ENCODE measurements around the gene MPND. TPM values are rescaled to one million over a fixed set of nuclear protein-coding genes. Genes with fewer than 3 reads are reported as not detected.
A peak's percentile ranks its signal among the peaks of the same experiment; 100 is the strongest.

Gene MPND
- total and polyA plus RNA-seq, 2 of the 13 experiments (the other 11 are each of a cell fraction or from before 2014, with no cell fraction given): 10.8 to 15.8 TPM

- ChIA-PET POLR2A (no interaction called here), CTCF (ENCODE audit: low intra/inter-chr PET ratio, low total read pairs) (no interaction called here)
- no peak for TF ChIP-seq SMARCE1 (IDR thresholded peaks at IDR 0.05; ENCODE audit: borderline replicate concordance)
- TF ChIP-seq HHEX (CRISPR knock-in tag; IDR thresholded peaks at IDR 0.05): no peak
- TF ChIP-seq ARID5B (CRISPR knock-in tag; IDR thresholded peaks at IDR 0.05): no peak
- 0 out of 2 replicates have a peak, but pooled peaks have one; percentile 31 for TF ChIP-seq MTERF4 (CRISPR knock-in tag; IDR thresholded peaks at IDR 0.05)
- no peak for TF ChIP-seq ATM (IDR thresholded peaks at IDR 0.05; ENCODE audit: borderline replicate concordance)
- peak; percentile 10; the same call in 1 of the 2 replicates for TF ChIP-seq ZNF687 (CRISPR knock-in tag; IDR thresholded peaks at IDR 0.05)
- H3K27me3 ChIP-seq (ENCODE audit: control insufficient read depth in 1 of 2, insufficient read depth in 2 of 2, low read length in 2 of 2): no peaks in the 10 kb centered on the region
- peaks cover 40% of the 10 kb centered on the region for H3K4me1 ChIP-seq (ENCODE audit: insufficient read depth, low read length)
- 98% methylated on average over 11 of the region's 22 CpGs for WGBS (ENCODE audit: low lambda C conversion rate)
- no peak for ATAC-seq
- no peak for FAIRE-seq
- BruUV-seq (replicated peaks): no TSS peak
- H3K4me3 ChIP-seq (replicated peaks in 1 of 3; ENCODE audit: insufficient read depth in 1 of 3, low read depth in 2 of 3, low read length in 3 of 3): no peak overlapping the region
- no peak overlapping the region for H3K4me2 ChIP-seq (ENCODE audit: low read depth, low read length)
- no peak overlapping the region for H2AFZ ChIP-seq (ENCODE audit: low read length)
- peaks cover 2% of the 10 kb centered on the region; the same call in 1 of the 2 replicates for H4K20me1 ChIP-seq (ENCODE audit: insufficient read depth, low read length)
- no peaks in the 10 kb centered on the region for H3K9me3 ChIP-seq (ENCODE audit: low read length)
- DNase-seq (ENCODE audit: low spot score): no peak
- intact Hi-C loops (cut with micrococcal nuclease; ENCODE audit: unreplicated experiment): no loop called here
- H3K27ac ChIP-seq (ENCODE audit: extremely low read length, insufficient read depth, low read length): no peak overlapping the region
- H3K9ac ChIP-seq (ENCODE audit: insufficient read depth, low read depth, low read length): no peak overlapping the region
- H3K36me3 ChIP-seq (replicated peaks in 1 of 2; ENCODE audit: control insufficient read depth in 1 of 2, insufficient read depth in 2 of 2, low read length in 2 of 2): peaks cover 10 to 26% of the 10 kb centered on the region in 2 experiments; a peak in 4 of 5 replicates
- H3K79me2 ChIP-seq (ENCODE audit: insufficient read depth, low read length): peaks cover 54% of the 10 kb centered on the region
- in situ Hi-C loops (cut with HindIII; ENCODE audit: extremely low pct_ligation_motif_present, low pct_unique_long_range_greater_than_20kb): no loop called here
Measured at GRCh38 chr19:4372165-4373012, 29.0 kb downstream of the MPND start.

Data from HepG2 (cell line).